Endothelial cell of umbilical vein (primary cell): ENCODE data around the gene SYNDIG1. TPM values are rescaled to one million over a fixed set of nuclear protein-coding genes. Genes with fewer than 3 reads are reported as not detected.

Source experiments
- BruUV-seq: library from RNA; stranded (reverse); fragments of 400-500 nt; replicated peaks from 2 replicates; lab custom pipeline; 2021; lab: Mats Ljungman, UMichigan
- CTCF ChIA-PET: fragments of 300-600, 350-600 bp; sonication (Branson Sonifier 250); formaldehyde crosslinking; loops from one replicate; lab custom pipeline; 2021; ENCODE audit warnings: antibody characterized with exemption, inconsistent platforms; lab: Charles Lee
- POLR2A ChIA-PET: fragments of 300-600, 350-600 bp; sonication (Branson Sonifier 250); formaldehyde crosslinking; loops from one replicate; lab custom pipeline; 2021; ENCODE audit warnings: antibody characterized with exemption, inconsistent platforms; lab: Charles Lee
- DNase-seq: peaks from one replicate; pipeline ENCODE4 v3.0.0-alpha.2; 2011; ENCODE audit warnings: low read depth, low spot score
- FAIRE-seq: peaks from 2 replicates; lab custom pipeline; 2011; peaks lifted over from hg19 to GRCh38; lab: Jason Lieb, UNC
- H2AFZ ChIP-seq: 2 replicates; pipeline ENCODE4 v1.6.0; 2012; ENCODE audit warnings: low read depth, low read length, control low read depth, inconsistent platforms
- H3K27ac ChIP-seq: 2 replicates; pipeline ENCODE4 v1.5.1; 2011; ENCODE audit warnings: low read depth, mild to moderate bottlenecking, control low read depth, low read length, moderate library complexity; ENCODE audit not compliant: insufficient read depth
- H3K27me3 ChIP-seq, 2 experiments: 2 replicates each; pipeline versions ENCODE4 v1.6.0 to v1.6.1; 2011; ENCODE audit warnings: low read length in 2 of 2, mixed read lengths in 1 of 2; ENCODE audit not compliant: control insufficient read depth in 2 of 2, insufficient read depth in 2 of 2
- H3K36me3 ChIP-seq, 2 experiments: 2 replicates in 1 of 2; 3 replicates in 1 of 2; pipeline ENCODE4 v1.5.1; 2011; ENCODE audit warnings: low read length in 2 of 2, mild to moderate bottlenecking in 1 of 2, moderate library complexity in 1 of 2; ENCODE audit not compliant: control insufficient read depth in 2 of 2, insufficient read depth in 2 of 2; ENCODE audit errors: extremely low read depth in 1 of 2
- H3K4me1 ChIP-seq: 3 replicates; pipeline ENCODE4 v1.5.1; 2011; ENCODE audit warnings: mild to moderate bottlenecking, low read length; ENCODE audit not compliant: control insufficient read depth, insufficient read depth; ENCODE audit errors: extremely low read depth
- H3K4me2 ChIP-seq: 2 replicates; pipeline ENCODE4 v1.6.1; 2011; ENCODE audit warnings: low read length, control low read depth, mixed read lengths; ENCODE audit not compliant: insufficient read depth
- H3K4me3 ChIP-seq, 3 experiments: fragments of 200-600 bp in 1 of 3; sonication (generic), shearing (Covaris generic) in 1 of 3; replicated peaks in 1 of 3; 2 replicates each; pipeline ENCODE4 v1.5.1; 2011 to 2016; ENCODE audit warnings: control low read depth in 3 of 3, low read length in 3 of 3, mild to moderate bottlenecking in 2 of 3, inconsistent platforms in 1 of 3, low read depth in 1 of 3, moderate library complexity in 1 of 3; ENCODE audit not compliant: insufficient read depth in 1 of 3
- H3K79me2 ChIP-seq: 2 replicates; pipeline ENCODE4 v1.6.0; 2012; ENCODE audit warnings: low read length, inconsistent platforms; ENCODE audit not compliant: control insufficient read depth, insufficient read depth
- H3K9ac ChIP-seq: replicated peaks from 2 replicates; pipeline ENCODE3; 2011; ENCODE audit warnings: low read length, control low read depth; ENCODE audit not compliant: insufficient read depth; ENCODE audit errors: extremely low read depth
- H3K9me1 ChIP-seq: replicated peaks from 3 replicates; pipeline ENCODE4 v1.6.0; 2011; ENCODE audit warnings: mild to moderate bottlenecking, low read length; ENCODE audit not compliant: control insufficient read depth, insufficient read depth; ENCODE audit errors: extremely low read depth
- H3K9me3 ChIP-seq: replicated peaks from 2 replicates; pipeline ENCODE4 v1.5.1; 2012; ENCODE audit warnings: low read length, inconsistent platforms; ENCODE audit not compliant: control insufficient read depth, insufficient read depth
- H4K20me1 ChIP-seq: replicated peaks from 2 replicates; pipeline ENCODE3; 2011; ENCODE audit warnings: mild to moderate bottlenecking, low read length; ENCODE audit not compliant: control insufficient read depth, insufficient read depth; ENCODE audit errors: extremely low read depth
- EZH2 ChIP-seq: IDR thresholded peaks from 2 replicates; pipeline ENCODE4 v1.6.1; 2012; ENCODE audit warnings: borderline replicate concordance, low read depth, mild to moderate bottlenecking, moderate library complexity, low read length, inconsistent platforms; ENCODE audit not compliant: severe bottlenecking
- FOS ChIP-seq: IDR thresholded peaks from 2 replicates; pipeline ENCODE4 v1.6.1; 2011; ENCODE audit warnings: mild to moderate bottlenecking, low read length, moderate library complexity, borderline replicate concordance; ENCODE audit not compliant: insufficient read depth
- GATA2 ChIP-seq: IDR thresholded peaks from 2 replicates; pipeline ENCODE4 v1.7.0; 2011; ENCODE audit warnings: low read depth, mild to moderate bottlenecking, moderate library complexity, mixed read lengths, low read length; ENCODE audit not compliant: insufficient read length, insufficient read depth
- JUN ChIP-seq: IDR thresholded peaks from 2 replicates; pipeline ENCODE4 v1.6.1; 2011; ENCODE audit warnings: borderline replicate concordance, low read depth; ENCODE audit not compliant: insufficient read length, insufficient read depth
- MYC ChIP-seq: IDR thresholded peaks from one replicate; pipeline ENCODE4 v1.6.1; 2011; ENCODE audit warnings: mild to moderate bottlenecking, low read depth, low read length
- POLR2A ChIP-seq: IDR thresholded peaks from 2 replicates; pipeline ENCODE4 v1.6.1; 2012; ENCODE audit warnings: low read depth, mild to moderate bottlenecking, control low read depth, low read length
- POLR2AphosphoS5 ChIP-seq: IDR thresholded peaks from 2 replicates; pipeline ENCODE4 v1.6.1; 2012; ENCODE audit warnings: low read depth, mild to moderate bottlenecking, control low read depth, low read length, moderate library complexity; ENCODE audit not compliant: insufficient read depth
- dilution Hi-C: fragments of 300-500 bp; cut with MboI; formaldehyde crosslinking; loops from one replicate; pipeline ENCODE4 v1.15.0; 2019; ENCODE audit warnings: low sequenced_read_pairs; ENCODE audit not compliant: extremely low pct_ligation_motif_present
- intact Hi-C: fragments of 100-400 bp; cut with micrococcal nuclease; formaldehyde crosslinking; loops from one replicate; pipeline ENCODE4 v1.10.0; 2022
- polyA plus RNA-seq, 4 experiments: library from polyadenylated mRNA; depleted of rRNA in 3 of 4; stranded (reverse) in 3 of 4; unstranded in 1 of 4; fragments of >200 nt; gene quantifications; 2 replicates each; pipeline versions ENCODE4 v1.2.1 to v1.2.3, GENCODE V29; 2011 to 2012; ENCODE audit warnings: missing spikeins in 1 of 4
- total RNA-seq: library from RNA; stranded (reverse); gene quantifications from 2 replicates; pipeline ENCODE4 v1.2.3, GENCODE V29; 2021
- TF ChIP-seq, protein P1 (sequence below): IDR thresholded peaks from 2 replicates; pipeline ENCODE4 v1.6.1; 2011; ENCODE audit not compliant: insufficient read depth, insufficient read length
- TF ChIP-seq, protein P2 (sequence below), 2 donors: IDR thresholded peaks; 1 replicate in 1 of 2; 2 replicates in 1 of 2; pipeline ENCODE4 v1.5.1; 2011; ENCODE audit warnings: low read length in 2 of 2, mild to moderate bottlenecking in 2 of 2, moderate library complexity in 2 of 2, control low read depth in 1 of 2, inconsistent platforms in 1 of 2, low read depth in 1 of 2; ENCODE audit not compliant: insufficient read depth in 1 of 2; ENCODE audit errors: extremely low read depth in 1 of 2

Gene SYNDIG1
- total and polyA plus RNA-seq, 2 donors (not counting 3 experiments of a cell fraction or from before 2014, with no cell fraction given) = not detected

DNA sequence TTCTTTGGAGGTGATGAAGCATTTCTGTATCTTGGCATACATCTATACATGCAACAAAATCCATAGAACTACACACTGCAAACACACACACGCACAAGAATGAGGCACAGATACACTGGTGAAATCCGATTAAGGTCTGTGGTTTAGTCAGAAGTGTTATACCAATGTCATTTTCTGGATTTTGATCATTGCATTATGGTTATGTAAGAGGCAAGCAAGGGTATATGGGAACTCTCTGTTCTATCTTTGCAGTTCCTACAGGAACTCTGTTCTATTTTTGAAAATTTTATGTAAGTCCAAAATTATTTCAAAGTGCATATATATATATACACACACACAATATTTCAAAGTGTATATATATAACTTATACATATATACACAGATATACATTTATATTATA is 101.7 kb downstream of the SYNDIG1 start:
- intact Hi-C loops = no loop called here
- no peak overlapping the region for H3K9ac ChIP-seq
- H3K27ac ChIP-seq = no peak overlapping the region
- no peaks in the 10 kb centered on the region for H3K27me3 ChIP-seq
- H3K36me3 ChIP-seq = no peaks in the 10 kb centered on the region
- ChIA-PET POLR2A (no interaction called here), CTCF (no interaction called here)
- dilution Hi-C loops = no loop called here
- no peaks in the 10 kb centered on the region for H3K79me2 ChIP-seq
- no peak overlapping the region for H3K4me2 ChIP-seq
- H3K9me1 ChIP-seq = no peaks in the 10 kb centered on the region
- H4K20me1 ChIP-seq = no peaks in the 10 kb centered on the region
- no peak for FAIRE-seq
- H3K4me3 ChIP-seq = no peak overlapping the region
- TF ChIP-seq EZH2 (no peak), GATA2 (no peak), JUN (no peak)
- no peak for DNase-seq
- H3K4me1 ChIP-seq = no peaks in the 10 kb centered on the region
- peaks cover 9% of the 10 kb centered on the region for H3K9me3 ChIP-seq
- BruUV-seq = no TSS peak
- no peak overlapping the region for H2AFZ ChIP-seq

DNA sequence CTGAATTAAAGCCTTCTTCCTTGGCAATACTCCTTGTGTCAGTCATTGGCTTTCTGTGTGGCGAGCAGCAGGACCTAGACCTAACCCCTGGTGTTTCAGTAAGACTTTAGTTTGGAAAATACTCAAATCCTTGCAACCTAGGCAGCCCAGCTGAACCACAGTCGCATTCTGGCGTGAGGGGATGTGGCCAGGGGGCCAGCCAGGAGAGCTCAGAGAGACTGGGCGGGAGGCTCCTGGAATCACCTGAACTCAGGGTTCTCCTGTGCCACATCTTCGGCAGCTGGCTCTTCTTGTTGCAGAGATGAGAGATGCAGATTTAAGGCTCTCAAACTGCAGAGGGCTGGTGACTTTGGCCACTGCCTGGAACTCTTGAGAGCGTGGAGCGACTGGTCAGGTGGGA is 102.7 kb downstream of the SYNDIG1 start:
- no peaks in the 10 kb centered on the region for H4K20me1 ChIP-seq
- POLR2A ChIA-PET = no interaction called here
- H3K9me3 ChIP-seq = peaks cover 10% of the 10 kb centered on the region
- TF ChIP-seq EZH2 = no peak
- TF ChIP-seq, protein P1, sequence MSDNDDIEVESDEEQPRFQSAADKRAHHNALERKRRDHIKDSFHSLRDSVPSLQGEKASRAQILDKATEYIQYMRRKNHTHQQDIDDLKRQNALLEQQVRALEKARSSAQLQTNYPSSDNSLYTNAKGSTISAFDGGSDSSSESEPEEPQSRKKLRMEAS = no peak
- TF ChIP-seq MYC = no peak
- no peak for TF ChIP-seq JUN
- TF ChIP-seq POLR2A = no peak
- TF ChIP-seq, protein P2, sequence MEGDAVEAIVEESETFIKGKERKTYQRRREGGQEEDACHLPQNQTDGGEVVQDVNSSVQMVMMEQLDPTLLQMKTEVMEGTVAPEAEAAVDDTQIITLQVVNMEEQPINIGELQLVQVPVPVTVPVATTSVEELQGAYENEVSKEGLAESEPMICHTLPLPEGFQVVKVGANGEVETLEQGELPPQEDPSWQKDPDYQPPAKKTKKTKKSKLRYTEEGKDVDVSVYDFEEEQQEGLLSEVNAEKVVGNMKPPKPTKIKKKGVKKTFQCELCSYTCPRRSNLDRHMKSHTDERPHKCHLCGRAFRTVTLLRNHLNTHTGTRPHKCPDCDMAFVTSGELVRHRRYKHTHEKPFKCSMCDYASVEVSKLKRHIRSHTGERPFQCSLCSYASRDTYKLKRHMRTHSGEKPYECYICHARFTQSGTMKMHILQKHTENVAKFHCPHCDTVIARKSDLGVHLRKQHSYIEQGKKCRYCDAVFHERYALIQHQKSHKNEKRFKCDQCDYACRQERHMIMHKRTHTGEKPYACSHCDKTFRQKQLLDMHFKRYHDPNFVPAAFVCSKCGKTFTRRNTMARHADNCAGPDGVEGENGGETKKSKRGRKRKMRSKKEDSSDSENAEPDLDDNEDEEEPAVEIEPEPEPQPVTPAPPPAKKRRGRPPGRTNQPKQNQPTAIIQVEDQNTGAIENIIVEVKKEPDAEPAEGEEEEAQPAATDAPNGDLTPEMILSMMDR (IDR thresholded peaks at IDR 0.05; ENCODE audit: extremely low read depth in 1 of 2, insufficient read depth in 1 of 2, low read depth in 1 of 2, low read length in 2 of 2) = no peak
- TF ChIP-seq FOS = no peak
- TF ChIP-seq POLR2AphosphoS5 = no peak
- no peak for TF ChIP-seq GATA2
- no TSS peak for BruUV-seq
- dilution Hi-C loops = no loop called here
- no peaks in the 10 kb centered on the region for H3K79me2 ChIP-seq
- H3K27me3 ChIP-seq = no peaks in the 10 kb centered on the region
- H3K9me1 ChIP-seq = no peaks in the 10 kb centered on the region
- H3K4me2 ChIP-seq = no peak overlapping the region
- H3K4me1 ChIP-seq = no peaks in the 10 kb centered on the region
- no peak overlapping the region for H3K4me3 ChIP-seq
- no peaks in the 10 kb centered on the region for H3K36me3 ChIP-seq
- DNase-seq (no peak), FAIRE-seq (no peak)
- H3K27ac ChIP-seq = no peak overlapping the region
- no peak overlapping the region for H2AFZ ChIP-seq
- intact Hi-C loops = no loop called here
- no peak overlapping the region for H3K9ac ChIP-seq
- CTCF ChIA-PET = no interaction called here
